Trophoblast cell (in vitro differentiated cells and primary cell): ENCODE data around the gene ECEL1.

Experiments
- DNase-seq, 2 donors: peaks; one replicate each; pipeline ENCODE4 v3.0.0-alpha.2; 2016
- H2AFZ ChIP-seq: 2 replicates; pipeline ENCODE4 v1.6.1; 2013; ENCODE audit warnings: low read length, moderate library complexity, mild to moderate bottlenecking; ENCODE audit not compliant: insufficient read depth, poor library complexity
- H2AK5ac ChIP-seq: 2 replicates; pipeline ENCODE4 v1.6.1; 2013; ENCODE audit warnings: mild to moderate bottlenecking, low read length
- H2BK120ac ChIP-seq: 2 replicates; pipeline ENCODE4 v1.6.1; 2013; ENCODE audit warnings: low read length, mild to moderate bottlenecking, moderate library complexity; ENCODE audit not compliant: insufficient read depth, poor library complexity
- H2BK12ac ChIP-seq: 2 replicates; pipeline ENCODE4 v1.6.1; 2013; ENCODE audit warnings: mild to moderate bottlenecking, low read length, moderate library complexity
- H2BK5ac ChIP-seq: 2 replicates; pipeline ENCODE4 v1.6.1; 2013; ENCODE audit warnings: low read length, low read depth, moderate library complexity, mild to moderate bottlenecking; ENCODE audit not compliant: poor library complexity
- H3K14ac ChIP-seq: 2 replicates; pipeline ENCODE4 v1.6.1; 2013; ENCODE audit warnings: mild to moderate bottlenecking, low read length
- H3K18ac ChIP-seq: 2 replicates; pipeline ENCODE4 v1.6.1; 2013; ENCODE audit warnings: mild to moderate bottlenecking, low read length
- H3K23ac ChIP-seq: 2 replicates; pipeline ENCODE4 v1.6.1; 2013; ENCODE audit warnings: low read length
- H3K27ac ChIP-seq: 2 replicates; pipeline ENCODE4 v1.5.1; 2013; ENCODE audit warnings: low read depth, mild to moderate bottlenecking, inconsistent platforms, low read length, moderate library complexity
- H3K27me3 ChIP-seq: 2 replicates; pipeline ENCODE4 v1.6.1; 2013; ENCODE audit warnings: inconsistent platforms, mild to moderate bottlenecking, low read length, moderate library complexity; ENCODE audit not compliant: insufficient read depth
- H3K36me3 ChIP-seq, 2 experiments: 1 replicate in 1 of 2; 2 replicates in 1 of 2; pipeline ENCODE4 v1.6.1; 2013; ENCODE audit warnings: low read length in 2 of 2, mild to moderate bottlenecking in 2 of 2, moderate library complexity in 1 of 2; ENCODE audit not compliant: insufficient read depth in 2 of 2, control insufficient read depth in 1 of 2
- H3K4ac ChIP-seq: 2 replicates; pipeline ENCODE4 v1.6.1; 2013; ENCODE audit warnings: low read depth, mild to moderate bottlenecking, low read length, moderate library complexity
- H3K4me1 ChIP-seq, 2 experiments: 1 replicate in 1 of 2; 2 replicates in 1 of 2; pipeline ENCODE4 v1.6.1; 2013; ENCODE audit warnings: low read length in 2 of 2, mild to moderate bottlenecking in 2 of 2, moderate library complexity in 1 of 2; ENCODE audit not compliant: insufficient read depth in 2 of 2, control insufficient read depth in 1 of 2
- H3K4me2 ChIP-seq: 2 replicates; pipeline ENCODE4 v1.6.1; 2013; ENCODE audit warnings: inconsistent platforms, mild to moderate bottlenecking, low read length, moderate library complexity
- H3K4me3 ChIP-seq: 2 replicates; pipeline ENCODE4 v1.5.1; 2013; ENCODE audit warnings: mild to moderate bottlenecking, low read depth, low read length, inconsistent platforms
- H3K79me1 ChIP-seq: one replicate; pipeline ENCODE4 v1.6.1; 2013; ENCODE audit warnings: low read length
- H3K79me2 ChIP-seq: 2 replicates; pipeline ENCODE4 v1.6.1; 2013; ENCODE audit warnings: low read length, mild to moderate bottlenecking; ENCODE audit not compliant: control insufficient read depth, insufficient read depth, poor library complexity
- H3K9ac ChIP-seq: 2 replicates; pipeline ENCODE4 v1.6.1; 2013; ENCODE audit warnings: mild to moderate bottlenecking, low read length
- H3K9me3 ChIP-seq: 2 replicates; pipeline ENCODE4 v1.6.1; 2013; ENCODE audit warnings: low read depth, mild to moderate bottlenecking, control low read depth, inconsistent platforms, low read length; ENCODE audit not compliant: insufficient read depth
- H4K12ac ChIP-seq: 2 replicates; pipeline ENCODE4 v1.6.1; 2013; ENCODE audit warnings: low read depth, mild to moderate bottlenecking, low read length, moderate library complexity
- H4K8ac ChIP-seq: 2 replicates; pipeline ENCODE4 v1.6.1; 2013; ENCODE audit warnings: low read depth, mild to moderate bottlenecking, low read length, moderate library complexity
- H4K91ac ChIP-seq: one replicate; pipeline ENCODE4 v1.6.1; 2013; ENCODE audit warnings: low read depth, mild to moderate bottlenecking, low read length, moderate library complexity
- whole genome bisulfite sequencing: extraction: QIAGEN DNeasy Blood & Tissue Kit; methylation state at CpG from one replicate; pipeline ENCODE4 v1.1.7; 2013; ENCODE audit warnings: missing lambda C conversion rate; ENCODE audit not compliant: insufficient read length, insufficient coverage; ENCODE audit errors: extremely low coverage; 5-methylcytosine and 5-hydroxymethylcytosine counted together

Gene ECEL1

DNA sequence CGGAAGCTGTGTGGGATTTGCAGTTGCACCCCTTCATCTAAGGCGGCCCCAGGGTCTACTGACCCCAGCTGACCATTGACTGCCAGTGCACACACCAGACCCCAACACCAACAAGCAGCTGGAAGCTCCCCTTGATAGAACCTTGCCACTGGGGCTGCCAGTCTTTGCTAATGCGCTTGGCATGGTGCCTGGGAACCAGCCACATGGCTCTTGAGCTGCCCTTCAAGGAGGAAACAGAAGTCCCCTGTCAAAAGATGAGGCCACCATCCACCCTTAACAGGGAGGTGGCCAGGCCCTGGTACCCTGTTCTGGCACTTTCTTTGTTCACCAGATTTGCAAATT, 23.1 kb downstream of the ECEL1 start:
- Histone ChIP-seq H3K79me2 (no peaks in the 10 kb centered on the region), H2AK5ac (no peak overlapping the region), H3K14ac (no peak overlapping the region), H3K4me2 (no peak overlapping the region), H3K36me3 (no peaks in the 10 kb centered on the region), H4K12ac (no peak overlapping the region), H3K9me3 (peaks cover 3% of the 10 kb centered on the region), H3K27ac (no peak overlapping the region), H2AFZ (no peak overlapping the region), H3K27me3 (no peaks in the 10 kb centered on the region), H3K4me1 (no peaks in the 10 kb centered on the region), H3K9ac (no peak overlapping the region), H2BK120ac (no peak overlapping the region), H3K4me3 (no peak overlapping the region), H3K23ac (no peak overlapping the region), H3K4ac (no peak overlapping the region), H2BK5ac (no peak overlapping the region), H4K8ac (no peak overlapping the region), H3K79me1 (no peaks in the 10 kb centered on the region), H4K91ac (no peak overlapping the region), H2BK12ac (no peak overlapping the region), H3K18ac (no peak overlapping the region)
- no peak for DNase-seq
- WGBS: no CpG with 5 or more reads among the region's 3 CpGs

DNA sequence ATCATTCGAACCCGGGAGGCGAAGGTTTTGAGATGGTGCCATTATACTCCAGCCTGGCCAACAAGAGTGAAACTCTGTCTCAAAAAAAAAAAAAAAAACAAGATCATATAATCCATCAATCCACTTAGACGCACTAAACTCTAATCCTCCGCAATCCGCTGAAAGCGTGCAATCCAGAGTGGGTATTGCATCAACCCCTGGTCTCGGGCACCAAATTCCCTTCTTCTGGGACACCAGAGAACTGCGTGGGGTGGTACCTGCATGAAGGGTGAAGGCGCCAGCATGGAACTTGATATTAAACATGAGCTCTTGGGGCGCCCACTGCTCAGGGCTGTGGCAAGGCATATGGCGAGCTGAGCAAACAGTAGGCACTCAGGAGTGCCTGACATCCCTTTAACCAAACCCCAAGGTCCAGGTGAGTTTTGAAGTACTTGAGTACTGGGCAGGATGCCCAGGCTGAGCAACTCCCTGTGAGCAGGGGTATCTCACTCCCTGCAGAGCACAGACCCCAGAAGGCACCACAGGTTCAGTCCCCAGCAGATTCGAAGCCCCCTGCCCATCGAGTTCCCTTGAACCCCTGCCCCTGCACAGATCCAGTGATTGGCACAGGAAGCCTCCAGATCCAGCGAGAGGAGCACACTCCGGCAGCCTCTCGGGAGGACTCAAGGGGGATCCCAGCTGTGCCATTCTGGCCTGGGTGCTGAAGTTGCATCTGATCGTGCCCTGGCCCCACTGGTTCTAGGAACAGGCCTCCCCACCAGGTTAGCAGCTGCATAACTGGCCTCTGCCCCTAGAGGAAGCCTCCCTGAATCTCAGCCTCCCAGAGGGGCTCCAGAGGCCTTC, 23.7 kb downstream of the ECEL1 start:
- H3K4ac ChIP-seq: no peak overlapping the region
- H3K36me3 ChIP-seq: no peaks in the 10 kb centered on the region
- no peaks in the 10 kb centered on the region for H3K79me2 ChIP-seq
- no peaks in the 10 kb centered on the region for H3K79me1 ChIP-seq
- no peak overlapping the region for H2AFZ ChIP-seq
- H3K9me3 ChIP-seq: peaks cover 3% of the 10 kb centered on the region
- H4K91ac ChIP-seq: no peak overlapping the region
- no peak overlapping the region for H4K12ac ChIP-seq
- H3K4me2 ChIP-seq: no peak overlapping the region
- DNase-seq: no peak
- H2BK5ac ChIP-seq: no peak overlapping the region
- H3K4me1 ChIP-seq: no peaks in the 10 kb centered on the region
- 100% methylated on average over 2 of the region's 18 CpGs for WGBS
- H3K4me3 ChIP-seq: no peak overlapping the region
- no peak overlapping the region for H2BK12ac ChIP-seq
- no peak overlapping the region for H3K9ac ChIP-seq
- H3K23ac ChIP-seq: no peak overlapping the region
- no peak overlapping the region for H3K27ac ChIP-seq
- no peak overlapping the region for H4K8ac ChIP-seq
- H3K18ac ChIP-seq: no peak overlapping the region
- H2BK120ac ChIP-seq: no peak overlapping the region
- no peaks in the 10 kb centered on the region for H3K27me3 ChIP-seq
- no peak overlapping the region for H3K14ac ChIP-seq
- H2AK5ac ChIP-seq: no peak overlapping the region

DNA sequence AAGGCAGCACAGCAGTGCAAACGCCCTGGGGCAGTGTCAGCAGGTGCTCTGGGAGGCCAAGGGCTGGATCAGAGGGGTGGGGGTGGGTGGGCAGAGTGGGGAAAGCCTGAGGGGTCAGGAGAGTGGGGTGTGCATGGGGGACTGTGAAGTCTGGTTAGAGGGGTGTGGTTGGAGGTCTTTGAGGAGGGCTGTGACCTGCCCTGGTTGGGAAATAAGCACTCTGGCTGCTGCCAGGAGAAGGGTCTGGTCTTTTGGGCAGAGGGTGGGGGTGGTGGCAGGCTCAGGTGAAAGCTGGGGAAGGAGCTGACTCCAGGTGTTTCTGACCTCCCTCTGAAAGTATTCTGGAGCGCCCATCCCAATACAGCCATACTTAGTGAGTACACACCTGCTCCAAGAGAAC, 27.5 kb downstream of the ECEL1 start:
- no peak overlapping the region for H2BK12ac ChIP-seq
- no peak overlapping the region for H3K27ac ChIP-seq
- H2BK120ac ChIP-seq: no peak overlapping the region
- H3K79me1 ChIP-seq: no peaks in the 10 kb centered on the region
- H3K79me2 ChIP-seq: no peaks in the 10 kb centered on the region
- H3K36me3 ChIP-seq: no peaks in the 10 kb centered on the region
- H3K27me3 ChIP-seq: no peaks in the 10 kb centered on the region
- no peak overlapping the region for H2AK5ac ChIP-seq
- H3K4ac ChIP-seq: no peak overlapping the region
- WGBS: no CpG with 5 or more reads among the region's 2 CpGs
- no peak overlapping the region for H3K4me2 ChIP-seq
- H3K9me3 ChIP-seq: peaks cover 6% of the 10 kb centered on the region
- no peak overlapping the region for H4K8ac ChIP-seq
- H2AFZ ChIP-seq: no peak overlapping the region
- H3K9ac ChIP-seq: no peak overlapping the region
- no peak for DNase-seq
- H3K18ac ChIP-seq: no peak overlapping the region
- no peak overlapping the region for H4K91ac ChIP-seq
- H3K14ac ChIP-seq: no peak overlapping the region
- H3K23ac ChIP-seq: no peak overlapping the region
- no peak overlapping the region for H3K4me3 ChIP-seq
- no peak overlapping the region for H4K12ac ChIP-seq
- H3K4me1 ChIP-seq: no peaks in the 10 kb centered on the region
- no peak overlapping the region for H2BK5ac ChIP-seq

DNA sequence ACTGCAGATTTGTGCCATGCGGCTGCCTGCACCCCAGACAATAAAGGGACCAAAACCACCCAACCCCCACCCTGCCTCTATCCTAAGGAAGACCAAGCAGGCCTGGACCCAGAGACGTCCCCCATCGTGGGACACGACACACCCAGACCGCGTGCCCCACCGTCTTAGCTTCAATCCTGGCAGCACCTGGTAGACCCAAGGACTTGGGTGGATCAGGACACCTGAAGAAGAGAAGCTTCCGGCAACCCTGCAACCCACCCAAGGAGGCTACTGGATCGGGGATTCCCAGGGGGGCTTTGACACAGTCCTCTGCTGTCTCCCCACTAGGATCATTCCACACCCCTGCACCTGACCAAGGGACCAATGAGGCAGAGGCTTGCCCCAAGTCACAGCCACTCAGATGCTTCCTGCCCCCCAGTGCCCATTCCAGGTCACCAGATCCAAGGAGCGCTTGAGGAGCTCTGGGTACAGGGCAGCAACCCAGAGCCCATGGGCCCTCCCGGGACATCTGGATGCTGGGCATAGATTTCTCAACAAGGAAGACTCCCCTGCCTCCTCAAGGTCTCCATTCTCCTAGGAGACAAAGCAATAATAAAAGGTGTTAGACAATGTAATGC, 28.1 kb downstream of the ECEL1 start:
- no peak overlapping the region for H4K8ac ChIP-seq
- H3K9me3 ChIP-seq: peaks cover 6% of the 10 kb centered on the region
- H3K27me3 ChIP-seq: no peaks in the 10 kb centered on the region
- no peak overlapping the region for H2AK5ac ChIP-seq
- H3K79me1 ChIP-seq: no peaks in the 10 kb centered on the region
- no peaks in the 10 kb centered on the region for H3K79me2 ChIP-seq
- H2BK120ac ChIP-seq: no peak overlapping the region
- H2BK12ac ChIP-seq: no peak overlapping the region
- no peak overlapping the region for H3K23ac ChIP-seq
- H3K9ac ChIP-seq: no peak overlapping the region
- H3K36me3 ChIP-seq: no peaks in the 10 kb centered on the region
- DNase-seq: no peak
- no peak overlapping the region for H3K27ac ChIP-seq
- H3K4me2 ChIP-seq: no peak overlapping the region
- no peak overlapping the region for H3K4me3 ChIP-seq
- no peak overlapping the region for H2BK5ac ChIP-seq
- H3K4me1 ChIP-seq: no peaks in the 10 kb centered on the region
- H4K12ac ChIP-seq: no peak overlapping the region
- H3K18ac ChIP-seq: no peak overlapping the region
- H4K91ac ChIP-seq: no peak overlapping the region
- H2AFZ ChIP-seq: no peak overlapping the region
- no peak overlapping the region for H3K14ac ChIP-seq
- H3K4ac ChIP-seq: no peak overlapping the region
- whole genome bisulfite sequencing: no CpG with 5 or more reads among the region's 11 CpGs
